ENCODE measurements around the gene IMPDH1. TPM values are rescaled to one million over a fixed set of nuclear protein-coding genes. Genes with fewer than 3 reads are reported as not detected.

The IMPDH1 gene
- 79.7 and 85.1 TPM in 2 replicates for total RNA-seq

GRCh38 chr7:128409596-128410450 lies at the start of gene IMPDH1:
IMPDH1 (minus strand) TSS chr7:128409982; CDS start chr7:128409901, 81 bp downstream.

GRCh38 chr7:128455543-128456254 lies 45.9 kb upstream of the IMPDH1 start, which contains the start of gene HILPDA:
HILPDA (plus strand) TSS chr7:128455878; CDS start chr7:128457269, 1,391 bp downstream.

GRCh38 chr7:128361411-128362379 lies 48.1 kb downstream of the IMPDH1 start, which contains the start of gene PRRT4:
PRRT4 (minus strand) TSS chr7:128361690.

GRCh38 chr7:128343554-128344430 lies 66.0 kb downstream of the IMPDH1 start, which contains the start of gene RBM28:
RBM28 (minus strand) TSS chr7:128343908; CDS start chr7:128343793, 115 bp downstream.

Small RNA genes within 50 kb of the gene (small RNA-seq; reads per million reads assigned to genes)
- not detected for gene AC010655.1
- not detected for gene RNU7-27P
- not detected for gene RNU7-54P

Other genes with a start within 250 kb of the IMPDH1 start
- gene LEP, start 168.7 kb downstream of the IMPDH1 start, total RNA-seq = not detected in 2 replicates
- gene RBM28, start 66.1 kb downstream of the IMPDH1 start, total RNA-seq = 15.7 and 22.1 TPM in 2 replicates
- gene PRRT4, start 48.3 kb downstream of the IMPDH1 start, total RNA-seq = not detected in 2 replicates
- 13.0 and 14.0 TPM in 2 replicates for gene HILPDA, start 45.9 kb upstream of the IMPDH1 start, total RNA-seq
- gene METTL2B, start 66.8 kb upstream of the IMPDH1 start, total RNA-seq = 29.0 and 35.6 TPM in 2 replicates